HG02623 (cell line): ENCODE measurements around the gene TMEM198.
A peak's percentile ranks its signal among the peaks of the same experiment; 100 is the strongest.

Experiments
- ATAC-seq: cut with Tn5 transposase; IDR thresholded peaks from one replicate; pipeline ENCODE4 v1.9.1; 2021; ENCODE audit warnings: moderate library complexity; ENCODE audit not compliant: unreplicated experiment

Gene TMEM198, protein sequence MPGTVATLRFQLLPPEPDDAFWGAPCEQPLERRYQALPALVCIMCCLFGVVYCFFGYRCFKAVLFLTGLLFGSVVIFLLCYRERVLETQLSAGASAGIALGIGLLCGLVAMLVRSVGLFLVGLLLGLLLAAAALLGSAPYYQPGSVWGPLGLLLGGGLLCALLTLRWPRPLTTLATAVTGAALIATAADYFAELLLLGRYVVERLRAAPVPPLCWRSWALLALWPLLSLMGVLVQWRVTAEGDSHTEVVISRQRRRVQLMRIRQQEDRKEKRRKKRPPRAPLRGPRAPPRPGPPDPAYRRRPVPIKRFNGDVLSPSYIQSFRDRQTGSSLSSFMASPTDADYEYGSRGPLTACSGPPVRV

DNA sequence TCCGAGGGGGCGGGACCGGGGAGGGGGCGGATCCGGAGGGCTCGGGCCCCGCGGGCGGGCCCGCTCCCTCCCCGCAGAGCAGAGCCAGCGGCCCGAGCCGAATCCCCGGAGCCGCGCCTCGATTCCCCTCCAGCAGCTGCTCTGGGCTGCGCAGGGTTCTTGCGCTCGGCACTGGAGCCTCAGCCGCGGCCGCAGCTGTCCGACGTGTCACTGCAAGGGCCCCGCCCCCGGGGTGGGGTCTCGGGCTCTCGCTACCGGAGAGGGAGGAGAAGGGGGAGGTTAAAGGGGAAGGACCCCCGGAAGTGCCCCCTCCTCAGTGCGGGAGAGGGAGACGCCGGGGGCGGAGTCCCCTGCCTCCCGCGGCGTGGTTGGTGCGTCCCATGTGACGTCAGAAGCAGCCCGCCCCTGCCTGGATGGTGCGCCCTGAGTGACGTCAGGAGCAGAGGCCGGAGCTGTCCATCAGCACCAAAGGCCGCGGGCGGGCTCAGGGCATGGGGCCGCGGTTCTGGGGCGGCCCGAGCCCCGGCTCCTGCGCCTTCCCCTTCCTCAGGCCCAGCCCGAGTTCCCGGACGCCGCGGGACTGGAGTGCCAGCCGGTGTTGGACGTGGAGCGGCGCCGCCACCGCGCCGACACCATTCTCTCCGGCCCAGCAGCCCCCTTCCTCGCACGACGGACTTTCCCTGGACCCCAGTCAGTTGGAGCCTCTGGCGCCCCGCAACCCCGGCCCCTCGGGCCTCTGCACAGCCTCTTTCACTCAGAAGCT is at the start of gene TMEM198, which contains the start of gene CHPF:
Gene TMEM198, plus strand, starts transcription at position 433 of the 763 bp plus-strand sequence. CDS start 700 bp downstream, outside the sequence.
Gene CHPF, minus strand, starts transcription at position 214 of the 763 bp plus-strand sequence. CDS start 271 bp downstream, outside the sequence.
- peak; percentile 73 for ATAC-seq

DNA sequence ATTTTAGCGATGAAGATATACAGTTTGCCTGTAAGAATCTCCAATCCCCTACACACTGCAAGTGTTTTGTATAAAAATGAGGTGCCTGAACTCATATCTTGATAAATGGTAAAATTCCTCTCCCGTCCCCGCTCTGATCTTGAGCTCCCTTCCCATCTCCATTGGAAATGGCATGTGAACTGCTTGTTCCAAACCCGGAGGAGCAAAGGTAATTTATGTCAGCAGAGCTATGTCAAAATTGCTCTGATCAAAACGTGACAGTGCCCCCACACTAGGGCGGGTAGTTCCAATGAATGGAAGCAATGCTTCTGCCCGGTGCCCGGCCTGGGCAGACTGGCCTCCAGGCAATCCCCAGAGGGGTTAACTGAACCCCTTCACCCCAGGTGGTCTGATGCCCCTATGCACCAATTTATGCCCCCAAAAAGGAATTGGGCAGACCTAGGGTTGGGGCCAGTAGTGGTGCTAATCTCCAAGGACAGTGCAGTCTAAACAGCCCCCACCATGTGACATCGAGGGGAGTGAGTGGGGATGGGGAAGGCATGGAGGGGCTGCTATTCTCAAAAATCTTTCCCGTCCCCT is 48.8 kb upstream of the TMEM198 start:
- no peak for ATAC-seq

DNA sequence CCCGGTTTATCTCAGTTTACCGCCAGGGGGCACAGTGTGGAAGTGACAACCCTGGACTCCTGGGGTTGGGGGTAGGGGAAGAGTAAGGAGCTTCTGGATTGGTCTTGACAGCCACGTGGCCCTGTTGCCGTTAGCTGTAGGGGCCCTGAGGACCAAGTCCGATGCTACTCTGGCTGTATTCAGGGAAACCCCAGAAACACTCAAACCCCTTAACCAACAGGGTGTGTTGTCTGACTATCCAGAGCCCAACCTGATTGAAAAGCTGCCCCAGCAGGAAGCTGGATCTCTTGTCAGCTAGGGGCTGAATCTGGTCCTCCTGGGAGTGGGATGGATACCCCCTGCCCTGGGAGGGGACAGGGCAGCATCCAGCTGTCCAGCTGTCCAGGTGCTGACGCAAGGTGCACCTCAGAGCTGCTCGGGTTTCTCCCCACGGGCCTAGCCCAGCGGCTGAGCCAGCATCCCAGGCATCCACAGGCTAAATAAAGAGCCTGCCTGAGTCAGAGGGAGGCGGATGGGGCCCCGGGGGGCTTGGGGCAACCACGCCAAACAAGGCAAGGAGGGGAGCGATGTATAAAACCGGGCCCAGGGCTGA is 48.2 kb upstream of the TMEM198 start:
- no peak for ATAC-seq

DNA sequence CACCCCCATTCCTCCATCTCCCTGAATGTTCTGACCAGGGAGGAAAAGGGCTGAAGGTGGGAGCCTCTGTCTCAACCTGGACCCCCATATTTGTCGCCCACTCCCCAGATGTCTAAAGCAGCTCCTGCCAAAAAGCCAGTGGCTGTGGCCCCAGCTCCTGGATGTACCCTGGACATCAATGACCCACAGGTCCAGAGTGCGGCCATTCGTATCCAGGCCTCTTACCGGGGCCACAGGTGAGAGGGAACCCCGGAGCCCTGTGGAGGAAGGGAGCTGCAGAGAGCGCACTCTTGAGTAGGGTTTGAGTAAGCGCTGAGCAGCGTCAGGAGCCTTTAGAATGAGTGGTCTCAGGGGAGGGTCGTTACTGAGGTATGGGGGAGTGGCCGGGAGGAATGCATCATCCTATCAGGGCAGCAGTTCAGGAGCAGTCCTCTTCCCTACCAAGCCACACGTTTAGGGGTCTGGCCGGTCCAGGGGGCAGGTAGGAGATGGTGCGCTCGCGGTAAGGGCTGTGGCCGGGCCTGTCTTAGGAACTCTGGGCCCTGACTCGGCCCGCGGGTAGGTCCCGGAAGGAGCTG is 47.5 kb upstream of the TMEM198 start:
- no peak for ATAC-seq

DNA sequence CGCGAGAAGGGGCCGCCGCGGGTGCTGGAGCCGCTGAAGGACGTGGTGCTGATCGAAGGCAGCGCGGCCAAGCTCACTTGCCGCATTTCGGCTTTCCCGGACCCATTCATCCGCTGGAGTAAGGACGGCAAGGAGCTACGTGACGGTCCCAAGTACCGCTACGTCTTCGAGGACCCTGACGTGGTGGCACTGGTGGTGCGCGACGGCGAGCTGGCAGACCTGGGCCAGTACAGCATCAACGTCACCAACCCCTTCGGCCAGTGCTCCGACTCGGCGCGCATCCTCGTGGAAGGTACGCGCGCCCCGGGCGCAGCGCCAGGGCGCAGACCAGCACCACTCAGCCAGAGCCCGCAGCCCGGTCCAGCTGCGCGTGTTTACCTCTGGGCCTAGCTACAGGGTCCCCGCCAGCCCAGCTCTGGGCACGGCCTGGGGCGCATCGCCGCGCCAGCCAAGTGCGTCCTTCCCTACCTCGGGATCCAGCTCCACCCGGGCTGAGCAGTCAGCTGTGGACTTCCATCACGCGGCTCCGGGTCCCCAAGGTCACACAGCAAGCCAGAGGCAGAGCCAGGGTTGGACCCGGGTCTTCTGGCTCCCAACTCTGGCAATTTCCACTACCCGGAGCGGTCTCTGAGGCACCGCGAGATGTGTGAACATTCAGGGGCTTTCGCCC is 46.9 kb upstream of the TMEM198 start:
- no peak for ATAC-seq

DNA sequence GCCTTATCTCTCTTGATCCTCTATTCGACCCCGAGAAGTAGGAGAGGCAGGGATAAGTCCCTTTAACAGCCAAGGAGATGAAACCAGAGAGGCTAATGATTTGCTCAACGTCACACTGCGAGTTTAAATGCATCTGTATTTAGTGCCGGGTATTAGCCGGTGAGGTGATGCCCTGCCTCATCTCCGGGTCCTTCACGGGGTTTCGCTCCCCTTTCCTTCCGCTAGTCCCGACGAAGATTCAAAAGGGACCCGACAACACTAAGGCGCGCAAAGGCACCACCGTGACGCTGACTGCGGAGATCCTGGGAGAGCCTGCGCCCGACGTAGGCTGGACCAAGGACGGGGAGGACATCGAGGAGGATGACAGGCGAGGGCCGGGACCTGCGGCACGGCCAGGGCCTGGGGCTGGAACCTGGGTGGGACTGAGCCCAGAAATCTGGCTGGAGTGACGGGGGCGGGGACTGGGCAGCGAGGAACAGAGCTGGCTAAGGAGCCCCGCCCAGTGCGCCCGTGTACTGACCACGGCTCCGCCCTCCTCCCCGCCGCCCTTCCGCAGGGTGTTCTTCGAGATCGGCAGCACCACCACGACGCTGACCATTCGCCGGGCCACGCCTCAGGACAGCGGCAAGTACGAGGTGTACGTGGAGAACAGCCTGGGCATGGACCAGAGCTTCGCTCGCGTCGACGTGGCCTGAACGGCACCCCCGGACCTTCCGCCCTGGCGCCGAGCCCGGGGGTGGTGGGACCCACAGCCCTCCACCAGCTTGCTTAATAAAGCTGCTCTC is 46.1 kb upstream of the TMEM198 start:
- ATAC-seq, result no peak

DNA sequence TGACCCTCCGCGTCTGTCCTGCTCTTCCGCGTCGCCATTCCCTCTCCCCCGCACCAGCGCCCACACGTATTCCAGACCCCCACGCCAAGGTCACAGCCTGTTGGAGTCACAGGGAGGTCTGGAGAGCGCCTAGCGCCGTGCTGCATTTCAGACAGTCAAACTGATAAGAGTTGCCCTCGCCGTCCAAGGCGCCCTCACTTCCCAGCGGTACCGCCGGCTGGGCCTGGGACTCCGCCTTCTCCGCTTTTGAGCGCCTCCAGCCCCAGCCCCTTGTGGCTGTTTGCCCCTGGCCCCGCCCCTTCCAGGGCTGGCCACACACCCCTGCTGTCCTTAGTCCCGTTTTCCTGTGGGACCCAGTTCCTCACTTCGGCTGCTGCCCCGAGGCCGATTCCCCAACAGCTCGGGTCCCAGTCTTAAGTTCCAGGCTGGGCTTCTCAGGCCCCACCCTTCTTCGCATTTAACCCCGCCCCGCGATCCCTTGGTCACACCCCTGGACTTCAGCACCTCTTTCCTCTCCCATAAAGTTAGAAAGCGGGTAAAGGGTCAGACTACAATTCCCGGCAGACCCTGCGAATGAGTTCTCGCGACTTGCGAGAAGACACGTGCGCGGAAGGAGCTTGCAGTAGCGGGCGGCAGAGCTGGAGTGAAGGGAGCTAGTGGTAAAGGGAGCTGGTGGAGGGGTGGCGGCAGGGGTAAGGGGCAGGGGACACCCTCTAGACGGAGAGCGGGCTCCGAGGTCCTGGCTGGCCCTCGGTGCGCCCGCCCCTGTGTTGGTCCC is 45.4 kb upstream of the TMEM198 start, which contains the start of gene GMPPA:
Gene GMPPA, plus strand, starts transcription at position 612 of the 778 bp plus-strand sequence. CDS start 1,085 bp downstream, outside the sequence.
- ATAC-seq, result peak; percentile 91

DNA sequence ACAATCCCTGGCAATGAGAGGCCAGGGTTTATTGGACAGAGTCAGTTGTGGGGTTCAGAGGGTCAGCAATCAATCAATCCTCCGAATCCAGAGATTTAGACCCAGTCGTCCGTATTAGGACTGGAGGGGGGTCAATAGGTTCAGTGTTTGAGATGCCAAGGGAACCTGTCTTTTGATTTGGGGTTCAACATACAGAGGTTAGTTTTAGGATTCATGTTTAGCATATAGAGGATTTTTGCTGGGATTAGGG is 44.8 kb upstream of the TMEM198 start:
- no peak for ATAC-seq

DNA sequence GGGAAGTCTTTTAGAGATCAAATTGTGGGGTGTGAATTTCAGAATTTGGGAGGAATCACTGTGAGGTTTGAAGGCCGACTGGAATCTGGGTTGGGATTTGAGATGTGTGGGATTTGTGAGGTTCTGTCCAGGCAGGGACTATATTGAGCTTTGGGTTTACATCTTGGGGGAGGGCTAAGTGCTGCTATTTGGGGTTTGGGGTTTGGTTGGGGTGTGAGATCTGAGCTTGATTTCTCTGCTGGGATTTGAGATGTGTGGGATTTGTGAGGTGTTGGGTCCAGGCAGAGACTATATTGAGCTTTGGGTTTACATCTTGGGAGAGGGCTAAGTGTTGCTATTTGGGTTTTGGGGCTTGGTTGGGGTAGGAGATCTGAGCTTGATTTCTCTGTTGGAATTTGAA is 44.3 kb upstream of the TMEM198 start:
- no peak for ATAC-seq

DNA sequence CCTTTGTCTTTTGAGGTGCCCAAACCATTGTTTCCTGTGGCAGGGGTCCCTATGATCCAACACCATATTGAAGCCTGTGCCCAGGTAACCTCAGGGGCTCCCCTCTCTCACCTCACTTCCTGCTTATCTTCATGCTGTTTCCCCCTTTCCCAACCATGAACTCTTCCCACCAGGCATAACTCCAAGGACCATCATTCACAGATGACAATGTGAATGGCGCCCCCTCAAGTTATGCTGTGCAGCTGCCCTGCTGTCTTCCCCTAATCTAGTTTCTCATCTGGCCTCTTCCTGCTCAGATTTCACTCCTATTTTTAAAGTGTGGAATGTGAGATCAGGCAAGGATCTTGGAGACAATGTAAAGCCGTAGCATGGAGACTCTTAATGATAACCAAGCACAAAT is 43.7 kb upstream of the TMEM198 start:
- no peak for ATAC-seq

DNA sequence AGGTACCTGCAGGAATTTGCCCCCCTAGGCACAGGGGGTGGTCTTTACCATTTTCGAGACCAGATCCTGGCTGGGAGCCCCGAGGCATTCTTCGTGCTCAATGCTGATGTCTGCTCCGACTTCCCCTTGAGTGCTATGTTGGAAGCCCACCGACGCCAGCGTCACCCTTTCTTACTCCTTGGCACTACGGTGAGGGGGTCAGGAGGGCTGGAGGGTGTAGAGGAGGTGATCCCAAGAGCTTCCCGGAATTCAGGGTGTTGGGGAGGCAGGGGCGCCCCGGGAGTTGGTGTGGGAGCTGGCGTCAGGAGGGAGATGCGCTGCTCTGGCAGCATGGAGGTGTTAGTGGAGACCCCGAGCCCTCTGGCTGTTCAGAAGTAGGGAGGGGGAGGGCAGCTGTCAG is 42.0 kb upstream of the TMEM198 start:
- ATAC-seq, result no peak

DNA sequence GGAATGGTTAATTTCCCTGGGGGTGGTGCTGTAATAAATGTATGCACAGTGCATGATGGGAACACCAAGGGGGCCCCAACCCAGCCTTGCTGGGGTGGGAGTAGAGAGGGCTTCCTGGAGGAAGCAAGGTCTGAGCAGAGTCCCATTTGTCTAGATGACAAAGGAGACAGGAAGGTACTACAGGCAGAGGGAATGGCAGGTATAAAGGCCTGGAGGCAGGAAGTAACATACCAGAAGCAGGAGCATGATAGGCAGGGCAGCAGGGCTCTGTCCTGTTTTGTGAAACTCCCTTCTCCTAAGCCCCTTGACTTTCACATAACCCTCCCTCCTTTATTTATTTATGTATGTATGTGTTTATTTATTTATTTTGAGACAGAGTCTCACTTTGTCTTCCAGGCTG is 41.2 kb upstream of the TMEM198 start:
- ATAC-seq, result no peak

DNA sequence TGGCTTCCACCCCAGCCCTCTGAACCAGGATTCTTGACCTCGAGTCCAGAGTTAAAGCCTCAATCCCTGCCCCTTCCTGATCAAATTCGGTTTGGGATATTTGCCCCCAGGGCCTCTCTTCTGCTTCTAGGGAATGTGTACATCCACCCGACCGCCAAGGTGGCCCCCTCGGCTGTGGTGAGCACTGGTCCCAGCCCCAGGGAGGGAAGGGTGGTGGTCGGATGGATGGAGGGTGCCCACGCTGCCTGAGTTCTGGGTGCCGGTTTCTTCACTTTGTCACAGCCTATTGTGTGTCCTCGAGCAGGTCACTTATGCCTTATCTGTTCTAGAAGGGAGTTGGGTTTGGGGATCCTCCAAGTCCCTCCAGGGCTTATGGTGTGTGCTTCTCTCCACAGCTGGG is 38.2 kb upstream of the TMEM198 start:
- no peak for ATAC-seq

DNA sequence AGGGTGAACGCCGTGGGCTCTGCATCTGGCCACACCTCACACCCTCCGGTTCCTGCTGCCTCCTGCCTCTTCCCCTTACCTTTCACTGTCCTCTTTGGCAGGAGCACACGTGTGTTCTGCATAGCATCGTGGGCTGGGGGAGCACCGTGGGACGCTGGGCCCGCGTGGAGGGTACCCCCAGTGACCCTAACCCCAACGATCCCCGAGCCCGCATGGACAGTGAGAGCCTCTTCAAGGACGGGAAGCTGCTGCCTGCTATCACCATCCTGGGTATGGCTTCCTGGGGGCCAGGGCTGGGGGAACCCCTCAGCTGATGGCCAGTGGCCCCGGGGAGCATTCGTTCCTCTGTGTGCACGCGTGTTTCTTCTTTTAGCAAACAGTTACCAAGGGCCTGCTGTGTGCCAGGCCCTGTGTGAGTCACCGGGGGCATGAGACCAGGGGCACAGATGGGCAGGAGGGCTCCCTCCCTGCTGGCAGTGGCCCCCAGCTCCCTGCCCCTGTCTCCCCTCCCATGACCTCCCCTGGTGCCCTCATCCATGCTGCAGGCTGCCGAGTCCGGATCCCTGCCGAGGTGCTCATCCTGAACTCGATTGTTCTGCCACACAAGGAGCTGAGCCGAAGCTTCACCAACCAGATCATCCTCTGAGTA is 37.6 kb upstream of the TMEM198 start:
- no peak for ATAC-seq

DNA sequence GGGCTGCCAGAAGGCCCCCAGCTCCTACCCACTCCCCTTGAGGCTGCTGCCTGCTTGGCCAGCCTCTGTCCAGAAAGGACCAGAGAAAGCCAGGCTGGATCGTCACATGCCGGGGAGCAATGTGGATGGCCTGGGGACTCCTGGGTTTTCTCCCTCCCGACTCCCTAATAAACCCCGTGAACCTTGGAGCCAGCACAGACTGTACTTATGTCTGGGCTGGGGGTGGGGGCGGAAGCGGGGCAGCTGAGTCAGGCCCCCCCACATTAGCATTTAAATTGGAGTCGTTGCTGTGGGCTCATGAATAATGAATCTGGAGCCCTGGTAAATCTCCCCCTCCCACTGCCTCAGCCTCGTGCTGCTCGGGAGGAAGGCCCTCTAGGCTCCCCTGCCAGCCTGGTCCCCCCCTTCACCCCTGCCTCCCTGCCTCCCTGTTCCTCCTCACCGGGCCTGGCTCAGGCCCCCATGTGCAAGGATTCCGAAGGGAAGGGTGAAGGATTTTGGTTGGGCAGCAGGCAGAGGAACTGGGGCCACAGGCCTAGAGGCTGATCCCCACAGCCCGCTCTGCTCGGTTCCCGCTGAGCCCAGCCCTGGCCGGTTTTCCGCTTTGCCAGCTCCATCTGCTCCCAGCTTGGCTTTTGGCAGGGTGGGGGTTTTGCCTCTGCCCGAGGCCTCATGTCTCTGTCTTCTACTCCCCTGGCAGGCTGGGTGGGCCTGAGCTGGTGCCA is 36.9 kb upstream of the TMEM198 start:
- no peak for ATAC-seq

DNA sequence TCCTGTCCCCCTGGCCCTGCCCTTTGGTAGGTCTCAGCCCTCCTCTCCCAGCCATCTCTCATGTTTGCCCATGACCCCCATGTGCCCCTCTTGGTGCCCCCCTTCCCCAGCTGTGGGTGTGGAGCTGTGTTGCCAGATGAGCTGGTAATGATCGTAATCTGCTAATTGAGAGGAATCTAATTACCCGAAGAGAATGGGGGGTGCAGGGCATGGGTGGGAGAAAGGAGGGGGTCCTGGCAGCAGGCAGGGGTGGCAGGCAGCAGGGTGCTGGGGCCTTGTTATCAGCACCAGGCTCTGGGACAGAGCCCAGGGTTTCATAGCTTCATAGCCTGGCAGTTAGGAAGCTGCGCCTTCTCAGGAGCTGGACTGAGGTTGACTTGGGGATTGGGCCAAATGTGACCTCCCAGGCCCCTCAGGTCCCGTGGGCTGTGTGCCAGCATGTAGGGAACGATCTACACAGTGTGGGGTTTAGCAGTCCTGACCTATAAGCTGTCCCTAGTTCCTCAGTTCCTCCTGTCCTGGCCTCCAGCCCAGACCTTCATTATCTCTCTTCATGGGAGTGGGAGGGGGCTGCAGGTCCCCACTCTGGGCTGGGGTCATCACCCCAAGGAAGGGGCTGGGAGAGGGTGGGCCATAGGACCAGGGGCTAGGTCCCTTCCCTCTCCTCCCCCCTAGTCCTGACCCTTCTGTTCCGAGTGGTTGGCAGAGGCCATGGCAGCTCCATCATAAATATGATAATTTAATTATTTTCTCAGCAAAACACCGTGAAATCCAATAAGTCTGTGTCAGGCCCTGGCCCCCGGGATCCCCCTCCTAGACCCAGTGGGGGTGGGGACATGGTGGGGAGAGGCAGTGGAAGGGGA is 36.0 kb upstream of the TMEM198 start:
- no peak for ATAC-seq

DNA sequence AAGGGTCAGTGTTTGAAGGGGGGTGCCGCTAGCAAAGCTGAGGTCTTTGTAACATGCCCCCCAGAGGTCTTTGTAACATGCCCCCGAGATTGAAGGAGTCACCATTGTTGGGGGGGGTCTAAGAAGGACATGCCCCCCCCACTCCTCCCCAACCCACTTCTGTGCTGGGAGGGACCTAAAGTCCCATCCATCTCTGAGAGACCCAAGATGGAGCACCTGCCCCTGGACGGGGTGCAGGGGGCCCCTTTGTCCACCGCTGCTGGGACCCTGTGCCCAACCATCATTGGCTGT is 35.4 kb upstream of the TMEM198 start:
- ATAC-seq, result no peak
